Measurements from ENCODE around the gene EXOSC2.

Gene EXOSC2

GRCh38 chr9:130699047-130699446 lies 5.5 kb downstream of the EXOSC2 start:
- no peak for DNase-seq

GRCh38 chr9:130701059-130702022 lies 7.8 kb downstream of the EXOSC2 start:
- DNase-seq = peak; percentile 5

- DNase-seq = no peak
These were observed 9.9 kb downstream of the EXOSC2 start for GRCh38 chr9:130703501-130703900.

GRCh38 chr9:130707225-130707976 lies 13.8 kb downstream of the EXOSC2 start:
- peak; percentile 3 for DNase-seq

- DNase-seq = no peak
These were observed 17.3 kb downstream of the EXOSC2 start for GRCh38 chr9:130710822-130711352.

GRCh38 chr9:130711469-130711868 lies 17.9 kb downstream of the EXOSC2 start:
- DNase-seq = no peak

GRCh38 chr9:130712564-130713285 lies 19.1 kb downstream of the EXOSC2 start:
- DNase-seq = peak; percentile 85

GRCh38 chr9:130713286-130713960 lies 19.8 kb downstream of the EXOSC2 start:
- no peak for DNase-seq

GRCh38 chr9:130714586-130715110 lies 21.1 kb downstream of the EXOSC2 start:
- no peak for DNase-seq

- DNase-seq = no peak
These were observed 21.7 kb downstream of the EXOSC2 start for GRCh38 chr9:130715270-130715669.

- no peak for DNase-seq
These were observed 25.0 kb downstream of the EXOSC2 start for GRCh38 chr9:130718562-130718961.

GRCh38 chr9:130720762-130721161 lies 27.2 kb downstream of the EXOSC2 start:
- no peak for DNase-seq

- DNase-seq = no peak
These were observed 35.1 kb downstream of the EXOSC2 start for GRCh38 chr9:130728721-130729120.

- DNase-seq = no peak
These were observed 35.6 kb downstream of the EXOSC2 start for GRCh38 chr9:130729145-130729544.

GRCh38 chr9:130731355-130731754 lies 37.8 kb downstream of the EXOSC2 start:
- peak; percentile 1 for DNase-seq

GRCh38 chr9:130732136-130732535 lies 38.6 kb downstream of the EXOSC2 start:
- DNase-seq = no peak

- no peak for DNase-seq
These were observed 39.2 kb downstream of the EXOSC2 start for GRCh38 chr9:130732793-130733221.

- no peak for DNase-seq
These were observed 42.0 kb downstream of the EXOSC2 start for GRCh38 chr9:130735566-130735965.

- no peak for DNase-seq
These were observed 43.3 kb downstream of the EXOSC2 start for GRCh38 chr9:130736834-130737233.

GRCh38 chr9:130738281-130738680 lies 44.7 kb downstream of the EXOSC2 start:
- DNase-seq = no peak

- no peak for DNase-seq
These were observed 45.5 kb downstream of the EXOSC2 start for GRCh38 chr9:130739081-130739480.

All from NCI-H526 treated with DMSO at 0.1 percent for 48 hours (cell line).